Mesenchymal stem cell (in vitro differentiated cells and primary cell): Measurements from ENCODE around the gene CLDN6.

ENCODE experiments used
- DNase-seq: peaks from one replicate; pipeline ENCODE4 v3.0.0-alpha.2; 2013
- H2AFZ ChIP-seq: one replicate; pipeline ENCODE4 v1.6.1; 2013; ENCODE audit warnings: low read depth, mild to moderate bottlenecking, control low read depth, inconsistent platforms, low read length, moderate library complexity
- H2AK5ac ChIP-seq: 2 replicates; pipeline ENCODE4 v1.6.1; 2013; ENCODE audit warnings: low read length, moderate library complexity, mild to moderate bottlenecking, inconsistent platforms; ENCODE audit not compliant: severe bottlenecking
- H2BK120ac ChIP-seq: one replicate; pipeline ENCODE4 v1.6.1; 2013; ENCODE audit warnings: low read depth, mild to moderate bottlenecking, inconsistent platforms, low read length, moderate library complexity
- H2BK12ac ChIP-seq, 2 experiments: one replicate each; pipeline ENCODE4 v1.6.1; 2013; ENCODE audit warnings: inconsistent platforms in 2 of 2, low read length in 2 of 2, mild to moderate bottlenecking in 2 of 2, moderate library complexity in 2 of 2, control low read depth in 1 of 2
- H2BK15ac ChIP-seq: one replicate; pipeline ENCODE4 v1.6.1; 2013; ENCODE audit warnings: mild to moderate bottlenecking, low read depth, inconsistent platforms; ENCODE audit not compliant: poor library complexity, severe bottlenecking
- H2BK5ac ChIP-seq: 2 replicates; pipeline ENCODE4 v1.6.1; 2013; ENCODE audit warnings: low read depth, mild to moderate bottlenecking, low read length, control low read depth, inconsistent platforms; ENCODE audit not compliant: poor library complexity, severe bottlenecking
- H3K14ac ChIP-seq, 2 experiments: one replicate each; pipeline ENCODE4 v1.6.1; 2013; ENCODE audit warnings: inconsistent platforms in 2 of 2, low read length in 2 of 2, control low read depth in 1 of 2, mild to moderate bottlenecking in 1 of 2, moderate library complexity in 1 of 2
- H3K18ac ChIP-seq, 2 experiments: one replicate each; pipeline ENCODE4 v1.6.1; 2013; ENCODE audit warnings: inconsistent platforms in 2 of 2, low read length in 2 of 2, control low read depth in 1 of 2, low read depth in 1 of 2, mild to moderate bottlenecking in 1 of 2
- H3K23ac ChIP-seq, 2 experiments: one replicate each; pipeline ENCODE4 v1.6.1; 2013; ENCODE audit warnings: inconsistent platforms in 2 of 2, low read length in 2 of 2, mild to moderate bottlenecking in 2 of 2, moderate library complexity in 2 of 2, control low read depth in 1 of 2
- H3K27ac ChIP-seq: 2 replicates; pipeline ENCODE4 v1.5.1; 2013; ENCODE audit warnings: mild to moderate bottlenecking, moderate library complexity, low read length, control low read depth, inconsistent platforms; ENCODE audit not compliant: poor library complexity, severe bottlenecking
- H3K27me3 ChIP-seq, 2 experiments: 2 replicates each; pipeline versions ENCODE4 v1.6.1 to v1.7.0; 2013; ENCODE audit warnings: low read length in 2 of 2, mild to moderate bottlenecking in 2 of 2, moderate library complexity in 2 of 2, control low read depth in 1 of 2, inconsistent platforms in 1 of 2; ENCODE audit not compliant: control insufficient read depth in 1 of 2, insufficient read depth in 1 of 2
- H3K36me3 ChIP-seq, 2 experiments: 2 replicates each; pipeline versions ENCODE4 v1.6.1 to v1.7.0; 2013; ENCODE audit warnings: low read length in 2 of 2, control low read depth in 1 of 2, inconsistent platforms in 1 of 2, low read depth in 1 of 2, mild to moderate bottlenecking in 1 of 2; ENCODE audit not compliant: insufficient read depth in 2 of 2, control insufficient read depth in 1 of 2
- H3K4ac ChIP-seq, 2 experiments: one replicate each; pipeline ENCODE4 v1.6.1; 2013; ENCODE audit warnings: inconsistent platforms in 2 of 2, low read length in 2 of 2, mild to moderate bottlenecking in 2 of 2, moderate library complexity in 2 of 2, control low read depth in 1 of 2, low read depth in 1 of 2
- H3K4me1 ChIP-seq: 2 replicates; pipeline ENCODE4 v1.6.1; 2013; ENCODE audit warnings: low read depth, low read length, control low read depth; ENCODE audit not compliant: control insufficient read depth, insufficient read depth
- H3K4me2 ChIP-seq: 2 replicates; pipeline ENCODE4 v1.6.1; 2013; ENCODE audit warnings: low read length, mild to moderate bottlenecking, inconsistent platforms; ENCODE audit not compliant: poor library complexity, severe bottlenecking
- H3K4me3 ChIP-seq, 2 experiments: 2 replicates each; pipeline versions ENCODE4 v1.5.1 to v1.7.0; 2013; ENCODE audit warnings: low read length in 2 of 2, mild to moderate bottlenecking in 2 of 2, control low read depth in 1 of 2, low read depth in 1 of 2; ENCODE audit not compliant: insufficient read depth in 1 of 2
- H3K79me1 ChIP-seq: replicated peaks from 2 replicates; pipeline ENCODE4 v1.6.1; 2013; ENCODE audit warnings: mild to moderate bottlenecking, control low read depth, low read length, inconsistent platforms; ENCODE audit not compliant: poor library complexity, severe bottlenecking
- H3K9ac ChIP-seq: 2 replicates; pipeline ENCODE4 v1.7.0; 2013; ENCODE audit warnings: mild to moderate bottlenecking, low read length, moderate library complexity
- H3K9me3 ChIP-seq: 2 replicates; pipeline ENCODE4 v1.7.0; 2013; ENCODE audit warnings: mild to moderate bottlenecking, low read length; ENCODE audit not compliant: control insufficient read depth
- H4K8ac ChIP-seq: one replicate; pipeline ENCODE4 v1.6.1; 2013; ENCODE audit warnings: inconsistent platforms, mild to moderate bottlenecking, low read length, moderate library complexity
- H4K91ac ChIP-seq: one replicate; pipeline ENCODE4 v1.6.1; 2013; ENCODE audit warnings: mild to moderate bottlenecking, low read length, inconsistent platforms
- WGBS: methylation state at CpG from one replicate; pipeline ENCODE4 v1.1.7; 2013; ENCODE audit warnings: mixed read lengths; 5-methylcytosine and 5-hydroxymethylcytosine counted together

The CLDN6 gene

GRCh38 chr16:2979669-2980226, 38.2 kb downstream of the CLDN6 start:
- H3K23ac ChIP-seq, result no peak overlapping the region
- H2AK5ac ChIP-seq, result no peak overlapping the region
- no peak overlapping the region for H4K91ac ChIP-seq
- H3K18ac ChIP-seq, result peak overlapping the region in 1 of 2 experiments; percentile 25
- no peak overlapping the region for H3K4ac ChIP-seq
- H3K9ac ChIP-seq, result peak overlapping the region; percentile 98
- H3K4me1 ChIP-seq, result peaks cover 30% of the 10 kb centered on the region
- H3K14ac ChIP-seq, result peak overlapping the region in 1 of 2 experiments; percentile 53
- no peak overlapping the region for H2BK5ac ChIP-seq
- no peak overlapping the region for H3K27ac ChIP-seq
- peak overlapping the region; percentile 52 for H2BK15ac ChIP-seq
- peak overlapping the region; percentile 96 for H3K4me2 ChIP-seq
- H3K36me3 ChIP-seq, result peaks cover 0 to 26% of the 10 kb centered on the region in 2 experiments
- peak overlapping the region; percentile 85 to 91 for H3K4me3 ChIP-seq
- H2BK120ac ChIP-seq, result no peak overlapping the region
- H2AFZ ChIP-seq, result no peak overlapping the region
- H3K9me3 ChIP-seq, result no peaks in the 10 kb centered on the region
- H2BK12ac ChIP-seq, result no peak overlapping the region
- DNase-seq, result no peak
- no peaks in the 10 kb centered on the region for H3K27me3 ChIP-seq
- 12% methylated on average over 40 of the region's 43 CpGs for WGBS
- peaks cover 20% of the 10 kb centered on the region for H3K79me1 ChIP-seq
- no peak overlapping the region for H4K8ac ChIP-seq

- H3K14ac ChIP-seq, result no peak overlapping the region
- H2BK12ac ChIP-seq, result no peak overlapping the region
- H3K27ac ChIP-seq, result no peak overlapping the region
- H4K91ac ChIP-seq, result peak overlapping the region; percentile 66
- no peak overlapping the region for H2BK15ac ChIP-seq
- H2BK5ac ChIP-seq, result no peak overlapping the region
- H2BK120ac ChIP-seq, result no peak overlapping the region
- no peak overlapping the region for H3K9ac ChIP-seq
- H3K4me2 ChIP-seq, result no peak overlapping the region
- no peak overlapping the region for H2AK5ac ChIP-seq
- no peak overlapping the region for H4K8ac ChIP-seq
- DNase-seq, result no peak
- no peak overlapping the region for H3K23ac ChIP-seq
- H3K79me1 ChIP-seq, result peaks cover 20% of the 10 kb centered on the region
- peaks cover 0 to 38% of the 10 kb centered on the region in 2 experiments for H3K36me3 ChIP-seq
- no peak overlapping the region for H3K4ac ChIP-seq
- H3K4me1 ChIP-seq, result peaks cover 28% of the 10 kb centered on the region
- H3K9me3 ChIP-seq, result no peaks in the 10 kb centered on the region
- 97% methylated on average over 6 of the region's 6 CpGs for WGBS
- no peaks in the 10 kb centered on the region for H3K27me3 ChIP-seq
- no peak overlapping the region for H2AFZ ChIP-seq
- H3K4me3 ChIP-seq, result no peak overlapping the region
- no peak overlapping the region for H3K18ac ChIP-seq
Observed at GRCh38 chr16:2977440-2977839, 40.5 kb downstream of the CLDN6 start.

- H3K9ac ChIP-seq, result no peak overlapping the region
- no peak overlapping the region for H3K4ac ChIP-seq
- peaks cover 0 to 46% of the 10 kb centered on the region in 2 experiments for H3K36me3 ChIP-seq
- H3K79me1 ChIP-seq, result peaks cover 20% of the 10 kb centered on the region
- H3K23ac ChIP-seq, result no peak overlapping the region
- no peak overlapping the region for H2BK120ac ChIP-seq
- no peak overlapping the region for H2AK5ac ChIP-seq
- no peak overlapping the region for H3K4me2 ChIP-seq
- DNase-seq, result no peak
- no peaks in the 10 kb centered on the region for H3K27me3 ChIP-seq
- no peak overlapping the region for H4K8ac ChIP-seq
- WGBS, result 98% methylated on average over 15 of the region's 15 CpGs
- no peak overlapping the region for H2BK15ac ChIP-seq
- H2BK12ac ChIP-seq, result no peak overlapping the region
- no peak overlapping the region for H3K4me3 ChIP-seq
- H3K9me3 ChIP-seq, result no peaks in the 10 kb centered on the region
- H4K91ac ChIP-seq, result no peak overlapping the region
- no peak overlapping the region for H3K18ac ChIP-seq
- no peak overlapping the region for H2AFZ ChIP-seq
- H3K4me1 ChIP-seq, result peaks cover 28% of the 10 kb centered on the region
- no peak overlapping the region for H2BK5ac ChIP-seq
- no peak overlapping the region for H3K27ac ChIP-seq
- no peak overlapping the region for H3K14ac ChIP-seq
Observed at GRCh38 chr16:2976673-2977072, 41.3 kb downstream of the CLDN6 start.

GRCh38 chr16:2976201-2976600, 41.8 kb downstream of the CLDN6 start:
- Histone ChIP-seq H3K23ac (no peak overlapping the region), H3K27ac (no peak overlapping the region), H3K9ac (no peak overlapping the region), H3K4me3 (no peak overlapping the region), H3K27me3 (no peaks in the 10 kb centered on the region), H2BK15ac (no peak overlapping the region), H4K91ac (no peak overlapping the region), H2BK12ac (no peak overlapping the region), H3K14ac (no peak overlapping the region), H2BK120ac (no peak overlapping the region), H4K8ac (peak overlapping the region; percentile 7), H3K36me3 (peaks cover 0 to 50% of the 10 kb centered on the region in 2 experiments), H2AFZ (no peak overlapping the region), H3K4me1 (peaks cover 30% of the 10 kb centered on the region), H3K4ac (no peak overlapping the region), H2BK5ac (no peak overlapping the region), H3K4me2 (no peak overlapping the region), H3K79me1 (peaks cover 20% of the 10 kb centered on the region), H2AK5ac (no peak overlapping the region), H3K18ac (no peak overlapping the region), H3K9me3 (no peaks in the 10 kb centered on the region)
- 96% methylated on average over 7 of the region's 7 CpGs for WGBS
- no peak for DNase-seq
